Gastrocnemius medialis (tissue), 4 donors: ENCODE measurements around the gene PRAMEF13.

Source experiments
- CTCF ChIP-seq, 5 experiments: fragments of 450-650 bp in 3 of 5; fragments of 200-600 bp in 2 of 5; sonication (generic) in 2 of 5; IDR thresholded peaks in 4 of 5; conservative IDR thresholded peaks in 1 of 5; 1 replicate in 4 of 5; 2 replicates in 1 of 5; pipeline ENCODE4 v1.5.1; 2016 to 2019; ENCODE audit warnings: antibody characterized with exemption in 5 of 5, mild to moderate bottlenecking in 3 of 5, moderate library complexity in 3 of 5
- POLR2A ChIP-seq, 2 donors: fragments of 450-650 bp; IDR thresholded peaks; one replicate each; pipeline ENCODE4 v1.6.1; 2017; ENCODE audit warnings: antibody characterized with exemption in 2 of 2, mild to moderate bottlenecking in 2 of 2, moderate library complexity in 2 of 2

DNA sequence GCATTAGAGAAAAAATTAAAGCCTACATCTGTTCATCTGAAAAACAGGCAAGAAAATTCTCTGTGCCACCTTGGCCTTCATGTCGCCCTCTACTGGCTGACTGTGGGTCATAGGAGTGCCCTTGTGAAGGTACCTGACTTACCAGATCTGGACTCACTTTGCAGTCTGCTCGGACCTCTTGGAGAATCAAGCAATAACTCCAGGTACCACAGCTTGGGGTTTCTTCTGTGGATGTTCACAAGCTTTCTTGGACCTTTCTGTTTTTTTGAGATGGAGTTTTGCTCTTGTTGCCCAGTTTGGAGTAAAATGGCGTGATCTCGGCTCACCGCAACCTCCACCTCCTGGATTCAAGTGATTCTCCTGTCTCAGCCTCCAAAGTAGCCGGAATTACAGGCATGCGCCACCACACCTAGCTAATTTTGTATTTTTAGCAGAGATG lies 27.2 kb upstream of the PRAMEF13 start:
- TF ChIP-seq CTCF (IDR thresholded peaks at IDR 0.05 in 4 of 5, conservative IDR thresholded peaks at IDR 0.05 in 1 of 5): no peak
- no peak for TF ChIP-seq POLR2A (IDR thresholded peaks at IDR 0.05)
